ENCODE data around the gene SLC35B2. TPM values are rescaled to one million over a fixed set of nuclear protein-coding genes. Genes with fewer than 3 reads are reported as not detected.

SLC35B2 gene
- total and polyA plus RNA-seq, 9 of the 15 experiments (the other 6 are each of a cell fraction or from before 2014, with no cell fraction given): 14.5 to 59.1 (median 47.1) TPM

DNA sequence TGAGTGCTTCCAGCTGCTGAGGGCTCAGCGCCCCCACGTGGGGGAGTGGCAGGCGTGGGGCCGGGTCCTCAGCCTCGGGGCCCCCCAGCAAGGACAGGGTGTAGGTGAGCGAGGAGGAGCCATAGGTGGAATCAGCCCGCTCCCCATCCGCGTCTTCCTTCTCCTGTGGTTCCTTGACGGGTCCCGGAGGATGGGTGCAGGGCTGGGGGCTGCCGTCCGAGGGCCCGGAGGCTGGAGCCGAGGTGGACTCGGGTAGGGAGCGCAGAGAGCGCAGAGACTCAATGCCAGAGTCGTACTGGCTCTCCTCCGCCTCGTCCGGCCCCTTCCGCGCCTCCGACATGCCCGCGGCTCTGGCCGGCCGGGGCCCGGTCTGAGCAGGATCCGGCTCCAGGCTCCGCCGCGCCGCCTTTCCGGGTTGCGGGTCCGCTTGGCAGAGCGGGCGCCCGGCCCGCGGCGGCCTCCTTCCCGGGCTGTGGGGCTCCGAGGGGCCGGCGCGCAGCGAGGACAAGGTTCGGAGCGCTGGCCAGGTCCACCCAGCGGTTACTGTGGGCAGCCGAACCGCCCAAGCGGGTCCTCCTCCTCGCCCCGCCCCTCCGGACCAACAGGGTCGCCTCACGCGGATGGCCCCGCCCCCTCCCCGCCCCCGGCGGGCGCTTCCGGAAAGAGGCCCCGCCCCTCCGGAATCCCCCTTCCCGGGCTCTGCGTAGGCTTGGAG lies 7.8 kb upstream of the SLC35B2 start, which contains the start of gene NFKBIE (continued):
- TF ChIP-seq, protein P1, sequence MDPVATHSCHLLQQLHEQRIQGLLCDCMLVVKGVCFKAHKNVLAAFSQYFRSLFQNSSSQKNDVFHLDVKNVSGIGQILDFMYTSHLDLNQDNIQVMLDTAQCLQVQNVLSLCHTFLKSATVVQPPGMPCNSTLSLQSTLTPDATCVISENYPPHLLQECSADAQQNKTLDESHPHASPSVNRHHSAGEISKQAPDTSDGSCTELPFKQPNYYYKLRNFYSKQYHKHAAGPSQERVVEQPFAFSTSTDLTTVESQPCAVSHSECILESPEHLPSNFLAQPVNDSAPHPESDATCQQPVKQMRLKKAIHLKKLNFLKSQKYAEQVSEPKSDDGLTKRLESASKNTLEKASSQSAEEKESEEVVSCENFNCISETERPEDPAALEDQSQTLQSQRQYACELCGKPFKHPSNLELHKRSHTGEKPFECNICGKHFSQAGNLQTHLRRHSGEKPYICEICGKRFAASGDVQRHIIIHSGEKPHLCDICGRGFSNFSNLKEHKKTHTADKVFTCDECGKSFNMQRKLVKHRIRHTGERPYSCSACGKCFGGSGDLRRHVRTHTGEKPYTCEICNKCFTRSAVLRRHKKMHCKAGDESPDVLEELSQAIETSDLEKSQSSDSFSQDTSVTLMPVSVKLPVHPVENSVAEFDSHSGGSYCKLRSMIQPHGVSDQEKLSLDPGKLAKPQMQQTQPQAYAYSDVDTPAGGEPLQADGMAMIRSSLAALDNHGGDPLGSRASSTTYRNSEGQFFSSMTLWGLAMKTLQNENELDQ (CRISPR knock-in tag; IDR thresholded peaks at IDR 0.05; ENCODE audit: borderline replicate concordance): 0 out of 2 replicates have a peak, but pooled peaks have one; percentile 40
- TF ChIP-seq HMG20A (CRISPR knock-in tag; conservative IDR thresholded peaks at IDR 0.05) (no peak), HOXB6 (CRISPR knock-in tag; IDR thresholded peaks at IDR 0.05; ENCODE audit: borderline replicate concordance) (no peak), NELFE (IDR thresholded peaks at IDR 0.05; ENCODE audit: insufficient read depth, insufficient read length) (no peak), ELF1 (tag; IDR thresholded peaks at IDR 0.05) (peak; percentile 95), ZKSCAN8 (CRISPR knock-in tag; IDR thresholded peaks at IDR 0.05) (no peak), MEIS2 (IDR thresholded peaks at IDR 0.05; ENCODE audit: partially characterized antibody) (no peak), ELF2 (CRISPR knock-in tag; IDR thresholded peaks at IDR 0.05) (no peak), ZNF165 (CRISPR knock-in tag; IDR thresholded peaks at IDR 0.05; ENCODE audit: borderline replicate concordance) (no peak), POLR2H (tag; IDR thresholded peaks at IDR 0.05; ENCODE audit: low read depth) (no peak), TOE1 (IDR thresholded peaks at IDR 0.05; ENCODE audit: borderline replicate concordance) (0 out of 2 replicates have a peak, but pooled peaks have one; percentile 61), TOE1 (CRISPR knock-in tag; IDR thresholded peaks at IDR 0.05; ENCODE audit: borderline replicate concordance, low read depth) (no peak), SLC30A9 (CRISPR knock-in tag; IDR thresholded peaks at IDR 0.05) (no peak), ASH1L (IDR thresholded peaks at IDR 0.05; ENCODE audit: borderline replicate concordance, low read depth, partially characterized antibody) (no peak), PHF21A (IDR thresholded peaks at IDR 0.05; ENCODE audit: borderline replicate concordance, low read depth) (peak; percentile 89), BACH1 (tag; IDR thresholded peaks at IDR 0.05) (no peak), NEUROD1 (IDR thresholded peaks at IDR 0.05; ENCODE audit: borderline replicate concordance, low read depth, low read length, partially characterized antibody) (peak; percentile 46), ZNF347 (CRISPR knock-in tag; IDR thresholded peaks at IDR 0.05; ENCODE audit: low read depth) (no peak)
- TF ChIP-seq, protein P2, sequence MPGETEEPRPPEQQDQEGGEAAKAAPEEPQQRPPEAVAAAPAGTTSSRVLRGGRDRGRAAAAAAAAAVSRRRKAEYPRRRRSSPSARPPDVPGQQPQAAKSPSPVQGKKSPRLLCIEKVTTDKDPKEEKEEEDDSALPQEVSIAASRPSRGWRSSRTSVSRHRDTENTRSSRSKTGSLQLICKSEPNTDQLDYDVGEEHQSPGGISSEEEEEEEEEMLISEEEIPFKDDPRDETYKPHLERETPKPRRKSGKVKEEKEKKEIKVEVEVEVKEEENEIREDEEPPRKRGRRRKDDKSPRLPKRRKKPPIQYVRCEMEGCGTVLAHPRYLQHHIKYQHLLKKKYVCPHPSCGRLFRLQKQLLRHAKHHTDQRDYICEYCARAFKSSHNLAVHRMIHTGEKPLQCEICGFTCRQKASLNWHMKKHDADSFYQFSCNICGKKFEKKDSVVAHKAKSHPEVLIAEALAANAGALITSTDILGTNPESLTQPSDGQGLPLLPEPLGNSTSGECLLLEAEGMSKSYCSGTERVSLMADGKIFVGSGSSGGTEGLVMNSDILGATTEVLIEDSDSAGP (CRISPR knock-in tag; IDR thresholded peaks at IDR 0.05): no peak
- TF ChIP-seq, protein P3, sequence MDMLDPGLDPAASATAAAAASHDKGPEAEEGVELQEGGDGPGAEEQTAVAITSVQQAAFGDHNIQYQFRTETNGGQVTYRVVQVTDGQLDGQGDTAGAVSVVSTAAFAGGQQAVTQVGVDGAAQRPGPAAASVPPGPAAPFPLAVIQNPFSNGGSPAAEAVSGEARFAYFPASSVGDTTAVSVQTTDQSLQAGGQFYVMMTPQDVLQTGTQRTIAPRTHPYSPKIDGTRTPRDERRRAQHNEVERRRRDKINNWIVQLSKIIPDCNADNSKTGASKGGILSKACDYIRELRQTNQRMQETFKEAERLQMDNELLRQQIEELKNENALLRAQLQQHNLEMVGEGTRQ (CRISPR knock-in tag; IDR thresholded peaks at IDR 0.05): no peak
- TF ChIP-seq, protein P4, sequence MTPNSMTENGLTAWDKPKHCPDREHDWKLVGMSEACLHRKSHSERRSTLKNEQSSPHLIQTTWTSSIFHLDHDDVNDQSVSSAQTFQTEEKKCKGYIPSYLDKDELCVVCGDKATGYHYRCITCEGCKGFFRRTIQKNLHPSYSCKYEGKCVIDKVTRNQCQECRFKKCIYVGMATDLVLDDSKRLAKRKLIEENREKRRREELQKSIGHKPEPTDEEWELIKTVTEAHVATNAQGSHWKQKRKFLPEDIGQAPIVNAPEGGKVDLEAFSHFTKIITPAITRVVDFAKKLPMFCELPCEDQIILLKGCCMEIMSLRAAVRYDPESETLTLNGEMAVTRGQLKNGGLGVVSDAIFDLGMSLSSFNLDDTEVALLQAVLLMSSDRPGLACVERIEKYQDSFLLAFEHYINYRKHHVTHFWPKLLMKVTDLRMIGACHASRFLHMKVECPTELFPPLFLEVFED (CRISPR knock-in tag; conservative IDR thresholded peaks at IDR 0.05): no peak

Data from K562 (cell line).